OCI-LY7 (cell line): ENCODE data around the gene PUDP. TPM values are rescaled to one million over a fixed set of nuclear protein-coding genes. Genes with fewer than 3 reads are reported as not detected.
A peak's percentile ranks its signal among the peaks of the same experiment; 100 is the strongest.

ENCODE experiments used
- BruUV-seq: library from RNA; stranded (reverse); fragments of 400-500 nt; replicated peaks from 2 replicates; lab custom pipeline; 2021; lab: Mats Ljungman, UMichigan
- CTCF ChIA-PET: fragments of 300-600 bp; sonication (Branson Sonifier 250); formaldehyde crosslinking; loops from one replicate; lab custom pipeline; 2022; ENCODE audit warnings: antibody characterized with exemption; ENCODE audit not compliant: unreplicated experiment; lab: Charles Lee
- POLR2A ChIA-PET: fragments of 300-600 bp; sonication (Branson Sonifier 250); formaldehyde crosslinking; loops from one replicate; lab custom pipeline; 2022; ENCODE audit warnings: antibody characterized with exemption; lab: Charles Lee
- DNase-seq: peaks from one replicate; pipeline ENCODE4 v3.0.0-alpha.2; 2015; ENCODE audit warnings: low spot score
- H2AFZ ChIP-seq: fragments of 200-600 bp; sonication (generic), shearing (Covaris generic); 2 replicates; pipeline ENCODE4 v1.6.1; 2014; ENCODE audit warnings: mild to moderate bottlenecking, antibody characterized with exemption, low read length, moderate library complexity
- H3K27ac ChIP-seq: fragments of 200-600 bp; sonication (generic); 2 replicates; pipeline ENCODE4 v1.5.1; 2014; ENCODE audit warnings: mixed run types, low read depth, mild to moderate bottlenecking, moderate library complexity, low read length, inconsistent platforms; ENCODE audit not compliant: poor library complexity, severe bottlenecking
- H3K36me3 ChIP-seq: fragments of 200-600 bp; sonication (generic); 2 replicates; pipeline ENCODE4 v1.6.1; 2014; ENCODE audit warnings: mild to moderate bottlenecking, antibody characterized with exemption, low read length, moderate library complexity, mixed read lengths; ENCODE audit not compliant: insufficient read depth
- H3K4me1 ChIP-seq: fragments of 200-600 bp; sonication (generic); 2 replicates; pipeline ENCODE4 v1.5.1; 2014; ENCODE audit warnings: mild to moderate bottlenecking, low read length; ENCODE audit not compliant: insufficient read depth, poor library complexity, severe bottlenecking
- H3K4me2 ChIP-seq: fragments of 200-600 bp; sonication (generic); 2 replicates; pipeline ENCODE4 v1.6.1; 2014; ENCODE audit warnings: mild to moderate bottlenecking, low read length
- H3K4me3 ChIP-seq: fragments of 200-600 bp; sonication (generic); 2 replicates; pipeline ENCODE4 v1.5.1; 2014; ENCODE audit warnings: mild to moderate bottlenecking, low read depth, low read length; ENCODE audit not compliant: poor library complexity, severe bottlenecking
- H3K79me2 ChIP-seq: fragments of 200-600 bp; sonication (generic); 2 replicates; pipeline ENCODE4 v1.6.1; 2016; ENCODE audit warnings: low read depth, mild to moderate bottlenecking, low read length, moderate library complexity, mixed read lengths; ENCODE audit not compliant: insufficient read depth
- H3K9me2 ChIP-seq: fragments of 200-600 bp; sonication (generic); 2 replicates; pipeline ENCODE4 v1.6.1; 2016; ENCODE audit warnings: mild to moderate bottlenecking, low read length, mixed read lengths; ENCODE audit not compliant: insufficient read depth
- H3K9me3 ChIP-seq: fragments of 200-600 bp; sonication (generic); 2 replicates; pipeline ENCODE4 v1.6.1; 2014; ENCODE audit warnings: mild to moderate bottlenecking, mixed run types, low read length, mixed read lengths
- H4K20me1 ChIP-seq: fragments of 200-600 bp; sonication (generic); 2 replicates; pipeline ENCODE4 v1.6.1; 2014; ENCODE audit warnings: mild to moderate bottlenecking, antibody characterized with exemption, low read length, moderate library complexity, mixed read lengths; ENCODE audit not compliant: insufficient read depth
- CTCF ChIP-seq: fragments of 200-600 bp; sonication (generic); conservative IDR thresholded peaks from 2 replicates; pipeline ENCODE4 v1.5.1; 2014; ENCODE audit warnings: mild to moderate bottlenecking, antibody characterized with exemption, low read length, moderate library complexity, mixed read lengths
- EZH2phosphoT487 ChIP-seq: fragments of 200-600 bp; sonication (generic); IDR thresholded peaks from 2 replicates; pipeline ENCODE4 v1.6.1; 2018; ENCODE audit warnings: low read depth, borderline replicate concordance, mild to moderate bottlenecking, mixed run types, antibody characterized with exemption, low read length, moderate library complexity, mixed read lengths
- intact Hi-C: fragments of 100-400 bp; cut with micrococcal nuclease; formaldehyde crosslinking; loops from one replicate; pipeline ENCODE4 v1.10.0; 2022; ENCODE audit not compliant: unreplicated experiment
- total RNA-seq, 2 experiments: library from RNA; depleted of rRNA in 1 of 2; stranded (reverse); fragments of >200 nt in 1 of 2; shearing (Covaris generic) in 1 of 2; gene quantifications; 2 replicates each; pipeline ENCODE4 v1.2.3, GENCODE V29; 2014 to 2022

The PUDP gene
- total RNA-seq, 2 experiments from 2014 or later, result 8.8 to 25.7 TPM

GRCh38 chrX:7109838-7110793, 37.8 kb downstream of the PUDP start:
- intact Hi-C loops, result loop anchor here (1.0 to 2.0 kb wide), 3 partner anchors 26 to 109 kb away; partner anchors contain the start of gene PUDP
- Histone ChIP-seq H3K79me2 (peaks cover 50% of the 10 kb centered on the region; the same call in 1 of the 2 replicates), H3K4me3 (peak overlapping the region; percentile 52), H3K27ac (peak overlapping the region; percentile 100), H4K20me1 (no peaks in the 10 kb centered on the region), H3K36me3 (peaks cover 33% of the 10 kb centered on the region), H3K4me2 (peak overlapping the region; percentile 71), H3K9me3 (0 out of 2 replicates have a peak, but pooled peaks cover 5% of the 10 kb centered on the region), H3K9me2 (no peaks in the 10 kb centered on the region), H2AFZ (peak overlapping the region; percentile 9; the same call in 1 of the 2 replicates), H3K4me1 (peaks cover 86% of the 10 kb centered on the region)
- CTCF ChIA-PET, result interaction anchor here (0.6 kb wide), 1 partner anchor 20 kb away, joined by 4 read pairs; no protein-coding TSS in a partner anchor
- POLR2A ChIA-PET, result interaction anchor here (0.6 to 4.4 kb wide), 12 partner anchors 9 to 677 kb away, joined by 3 to 25 read pairs (median 6); no protein-coding TSS in a partner anchor
- TSS peak; percentile 94 for BruUV-seq
- DNase-seq, result peak; percentile 73
- no peak for TF ChIP-seq CTCF
- TF ChIP-seq EZH2phosphoT487, result no peak

GRCh38 chrX:7109049-7109531, 38.9 kb downstream of the PUDP start:
- peaks cover 76% of the 10 kb centered on the region for H3K4me1 ChIP-seq
- ChIA-PET CTCF (no interaction called here), POLR2A (interaction anchor here (0.5 to 4.4 kb wide), 12 partner anchors 8 to 678 kb away, joined by 3 to 25 read pairs (median 4); no protein-coding TSS in a partner anchor)
- H3K79me2 ChIP-seq, result peaks cover 40% of the 10 kb centered on the region; the same call in 1 of the 2 replicates
- intact Hi-C loops, result no loop called here
- peaks cover 38% of the 10 kb centered on the region for H3K36me3 ChIP-seq
- H3K9me2 ChIP-seq, result no peaks in the 10 kb centered on the region
- H2AFZ ChIP-seq, result no peak overlapping the region
- peak overlapping the region; percentile 100 for H3K27ac ChIP-seq
- DNase-seq, result peak; percentile 59
- no peak for TF ChIP-seq CTCF
- no peak for TF ChIP-seq EZH2phosphoT487
- H3K4me3 ChIP-seq, result peak overlapping the region; percentile 52
- H3K9me3 ChIP-seq, result 0 out of 2 replicates have a peak, but pooled peaks cover 5% of the 10 kb centered on the region
- peak overlapping the region; percentile 71 for H3K4me2 ChIP-seq
- BruUV-seq, result no TSS peak
- no peaks in the 10 kb centered on the region for H4K20me1 ChIP-seq
